Endothelial cell of umbilical vein (primary cell): ENCODE results near the gene PAPPA.

ENCODE experiments used
- EZH2 ChIP-seq: IDR thresholded peaks from 2 replicates; pipeline ENCODE4 v1.6.1; 2012; ENCODE audit warnings: borderline replicate concordance, low read depth, mild to moderate bottlenecking, moderate library complexity, low read length, inconsistent platforms; ENCODE audit not compliant: severe bottlenecking
- FOS ChIP-seq: IDR thresholded peaks from 2 replicates; pipeline ENCODE4 v1.6.1; 2011; ENCODE audit warnings: mild to moderate bottlenecking, low read length, moderate library complexity, borderline replicate concordance; ENCODE audit not compliant: insufficient read depth
- GATA2 ChIP-seq: IDR thresholded peaks from 2 replicates; pipeline ENCODE4 v1.7.0; 2011; ENCODE audit warnings: low read depth, mild to moderate bottlenecking, moderate library complexity, mixed read lengths, low read length; ENCODE audit not compliant: insufficient read length, insufficient read depth
- JUN ChIP-seq: IDR thresholded peaks from 2 replicates; pipeline ENCODE4 v1.6.1; 2011; ENCODE audit warnings: borderline replicate concordance, low read depth; ENCODE audit not compliant: insufficient read length, insufficient read depth
- MYC ChIP-seq: IDR thresholded peaks from one replicate; pipeline ENCODE4 v1.6.1; 2011; ENCODE audit warnings: mild to moderate bottlenecking, low read depth, low read length
- POLR2A ChIP-seq: IDR thresholded peaks from 2 replicates; pipeline ENCODE4 v1.6.1; 2012; ENCODE audit warnings: low read depth, mild to moderate bottlenecking, control low read depth, low read length
- POLR2AphosphoS5 ChIP-seq: IDR thresholded peaks from 2 replicates; pipeline ENCODE4 v1.6.1; 2012; ENCODE audit warnings: low read depth, mild to moderate bottlenecking, control low read depth, low read length, moderate library complexity; ENCODE audit not compliant: insufficient read depth
- TF ChIP-seq, protein P1 (sequence below), 2 donors: IDR thresholded peaks; 1 replicate in 1 of 2; 2 replicates in 1 of 2; pipeline ENCODE4 v1.5.1; 2011; ENCODE audit warnings: low read length in 2 of 2, mild to moderate bottlenecking in 2 of 2, moderate library complexity in 2 of 2, control low read depth in 1 of 2, inconsistent platforms in 1 of 2, low read depth in 1 of 2; ENCODE audit not compliant: insufficient read depth in 1 of 2; ENCODE audit errors: extremely low read depth in 1 of 2
- TF ChIP-seq, protein P2 (sequence below): IDR thresholded peaks from 2 replicates; pipeline ENCODE4 v1.6.1; 2011; ENCODE audit not compliant: insufficient read depth, insufficient read length

DNA sequence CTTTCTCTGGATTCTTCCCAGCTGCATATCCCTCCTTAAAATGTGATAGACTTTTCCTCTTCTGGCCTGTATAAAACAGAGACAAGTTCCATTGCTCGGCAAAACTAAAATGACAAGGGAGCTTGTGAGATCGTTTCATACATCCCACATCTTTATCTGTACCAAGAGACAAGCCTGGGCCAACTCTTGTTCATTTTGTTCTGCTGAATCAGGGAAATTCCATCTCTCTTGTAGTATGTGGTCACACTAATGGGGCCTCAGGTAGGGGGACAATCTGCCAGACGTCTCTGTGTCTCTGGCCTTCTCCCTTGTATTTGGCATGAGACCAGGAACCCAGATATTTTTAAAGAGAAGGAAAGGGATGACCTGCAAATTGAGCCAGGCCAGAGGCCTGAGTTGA is 18.6 kb upstream of the PAPPA start:
- TF ChIP-seq POLR2A (no peak), POLR2AphosphoS5 (no peak), EZH2 (no peak), FOS (no peak), JUN (no peak), MYC (no peak), GATA2 (no peak)
- TF ChIP-seq, protein P1, sequence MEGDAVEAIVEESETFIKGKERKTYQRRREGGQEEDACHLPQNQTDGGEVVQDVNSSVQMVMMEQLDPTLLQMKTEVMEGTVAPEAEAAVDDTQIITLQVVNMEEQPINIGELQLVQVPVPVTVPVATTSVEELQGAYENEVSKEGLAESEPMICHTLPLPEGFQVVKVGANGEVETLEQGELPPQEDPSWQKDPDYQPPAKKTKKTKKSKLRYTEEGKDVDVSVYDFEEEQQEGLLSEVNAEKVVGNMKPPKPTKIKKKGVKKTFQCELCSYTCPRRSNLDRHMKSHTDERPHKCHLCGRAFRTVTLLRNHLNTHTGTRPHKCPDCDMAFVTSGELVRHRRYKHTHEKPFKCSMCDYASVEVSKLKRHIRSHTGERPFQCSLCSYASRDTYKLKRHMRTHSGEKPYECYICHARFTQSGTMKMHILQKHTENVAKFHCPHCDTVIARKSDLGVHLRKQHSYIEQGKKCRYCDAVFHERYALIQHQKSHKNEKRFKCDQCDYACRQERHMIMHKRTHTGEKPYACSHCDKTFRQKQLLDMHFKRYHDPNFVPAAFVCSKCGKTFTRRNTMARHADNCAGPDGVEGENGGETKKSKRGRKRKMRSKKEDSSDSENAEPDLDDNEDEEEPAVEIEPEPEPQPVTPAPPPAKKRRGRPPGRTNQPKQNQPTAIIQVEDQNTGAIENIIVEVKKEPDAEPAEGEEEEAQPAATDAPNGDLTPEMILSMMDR (IDR thresholded peaks at IDR 0.05; ENCODE audit: extremely low read depth in 1 of 2, insufficient read depth in 1 of 2, low read depth in 1 of 2, low read length in 2 of 2): no peak
- TF ChIP-seq, protein P2, sequence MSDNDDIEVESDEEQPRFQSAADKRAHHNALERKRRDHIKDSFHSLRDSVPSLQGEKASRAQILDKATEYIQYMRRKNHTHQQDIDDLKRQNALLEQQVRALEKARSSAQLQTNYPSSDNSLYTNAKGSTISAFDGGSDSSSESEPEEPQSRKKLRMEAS: no peak
